Fibroblast of mammary gland (primary cell): ENCODE measurements around the gene RAI14.

ENCODE experiments used
- DNase-seq: peaks from one replicate; pipeline ENCODE4 v3.0.0-alpha.2; 2010; ENCODE audit warnings: low read depth
- H3K4me3 ChIP-seq: 2 replicates; pipeline ENCODE4 v1.5.1; 2011; ENCODE audit warnings: low read depth, mild to moderate bottlenecking, low read length, moderate library complexity; ENCODE audit not compliant: control insufficient read depth
- CTCF ChIP-seq: conservative IDR thresholded peaks from 2 replicates; pipeline ENCODE4 v1.5.1; 2011; ENCODE audit warnings: low read depth, low read length, inconsistent platforms; ENCODE audit not compliant: control insufficient read depth, insufficient read depth

RAI14 gene

GRCh38 chr5:34881246-34881645 lies 225.1 kb downstream of the RAI14 start:
- no peak for TF ChIP-seq CTCF
- no peak for DNase-seq
- H3K4me3 ChIP-seq: no peak overlapping the region
